ENCODE results near the gene ATE1. TPM values are rescaled to one million over a fixed set of nuclear protein-coding genes. Genes with fewer than 3 reads are reported as not detected.

Gene ATE1
- polyA plus RNA-seq, 2 of the 4 experiments (the other 2 are of a cell fraction) = 27.2 to 58.8 TPM

DNA sequence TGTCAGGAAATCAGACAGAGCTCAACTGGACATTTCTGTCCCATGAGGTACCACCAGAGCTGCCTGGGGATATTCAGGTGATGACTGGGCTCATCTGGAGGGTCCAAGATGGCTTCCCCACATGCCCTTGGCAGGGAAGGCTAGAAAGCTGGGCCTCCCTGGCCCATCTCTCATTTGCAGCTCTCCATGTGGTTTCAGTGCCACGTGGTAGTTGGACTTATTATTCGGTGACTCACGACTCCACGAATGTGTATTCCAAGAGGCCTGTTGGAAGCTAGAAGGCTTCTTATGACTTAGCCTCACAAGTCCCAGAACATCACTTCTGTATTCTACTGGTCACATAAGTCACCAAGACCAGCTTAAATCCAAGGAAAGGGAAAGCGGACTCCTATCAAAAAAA lies 24.4 kb upstream of the ATE1 start (continued):
- TF ChIP-seq, protein P1, sequence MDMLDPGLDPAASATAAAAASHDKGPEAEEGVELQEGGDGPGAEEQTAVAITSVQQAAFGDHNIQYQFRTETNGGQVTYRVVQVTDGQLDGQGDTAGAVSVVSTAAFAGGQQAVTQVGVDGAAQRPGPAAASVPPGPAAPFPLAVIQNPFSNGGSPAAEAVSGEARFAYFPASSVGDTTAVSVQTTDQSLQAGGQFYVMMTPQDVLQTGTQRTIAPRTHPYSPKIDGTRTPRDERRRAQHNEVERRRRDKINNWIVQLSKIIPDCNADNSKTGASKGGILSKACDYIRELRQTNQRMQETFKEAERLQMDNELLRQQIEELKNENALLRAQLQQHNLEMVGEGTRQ (IDR thresholded peaks at IDR 0.05) = no peak
- TF ChIP-seq CBX2 (IDR thresholded peaks at IDR 0.05; ENCODE audit: borderline replicate concordance, low read depth) (no peak), HOXB5 (CRISPR knock-in tag; IDR thresholded peaks at IDR 0.05) (no peak), POLR2A (IDR thresholded peaks at IDR 0.05; ENCODE audit: low read length) (no peak), RAD21 (conservative IDR thresholded peaks at IDR 0.05 in 1 of 2, IDR thresholded peaks at IDR 0.05 in 1 of 2) (no peak), FOSL2 (IDR thresholded peaks at IDR 0.05) (no peak), FOSL2 (CRISPR knock-in tag; IDR thresholded peaks at IDR 0.05) (no peak), BHLHE40 (IDR thresholded peaks at IDR 0.05; ENCODE audit: low read depth, low read length) (no peak), RFX5 (IDR thresholded peaks at IDR 0.05) (no peak), TP53 (CRISPR knock-in tag; IDR thresholded peaks at IDR 0.05) (no peak), MAX (IDR thresholded peaks at IDR 0.05) (no peak), FOXS1 (CRISPR knock-in tag; IDR thresholded peaks at IDR 0.05) (no peak)

GRCh38 chr10:121949451-121949850 lies 21.6 kb upstream of the ATE1 start:
- FAIRE-seq = no peak
- ATAC-seq = no peak
- no peaks in the 10 kb centered on the region for H3K9me3 ChIP-seq
- ChIA-PET POLR2A (no interaction called here), CTCF (interaction anchor here (0.6 to 1.4 kb wide), 2 partner anchors 12 to 163 kb away, joined by 3 to 4 read pairs; no protein-coding TSS in a partner anchor)
- no peak overlapping the region for H3K4me3 ChIP-seq
- no peak overlapping the region; the same call in 2 of the 3 replicates for H3K4me2 ChIP-seq
- 89% methylated on average over 3 of the region's 3 CpGs for WGBS (ENCODE audit: missing lambda C conversion rate)
- peaks cover 28% of the 10 kb centered on the region for H3K4me1 ChIP-seq
- no peak for DNase-seq (ENCODE audit: low read depth in 1 of 2, low spot score in 1 of 2)
- H3K27ac ChIP-seq = peak overlapping the region in 1 of 2 experiments; percentile 2; a peak in 1 of 6 replicates
- TF ChIP-seq HOXA7 (CRISPR knock-in tag; IDR thresholded peaks at IDR 0.05) (no peak), RNF2 (IDR thresholded peaks at IDR 0.05; ENCODE audit: borderline replicate concordance, low read depth) (no peak), FOSB (CRISPR knock-in tag; IDR thresholded peaks at IDR 0.05) (no peak), MAX (IDR thresholded peaks at IDR 0.05) (no peak)

- 9% methylated on average over 2 of the region's 2 CpGs for WGBS (ENCODE audit: missing lambda C conversion rate)
- POLR2A ChIA-PET = no interaction called here
These were observed 21.2 kb upstream of the ATE1 start for GRCh38 chr10:121949049-121949448.

DNA sequence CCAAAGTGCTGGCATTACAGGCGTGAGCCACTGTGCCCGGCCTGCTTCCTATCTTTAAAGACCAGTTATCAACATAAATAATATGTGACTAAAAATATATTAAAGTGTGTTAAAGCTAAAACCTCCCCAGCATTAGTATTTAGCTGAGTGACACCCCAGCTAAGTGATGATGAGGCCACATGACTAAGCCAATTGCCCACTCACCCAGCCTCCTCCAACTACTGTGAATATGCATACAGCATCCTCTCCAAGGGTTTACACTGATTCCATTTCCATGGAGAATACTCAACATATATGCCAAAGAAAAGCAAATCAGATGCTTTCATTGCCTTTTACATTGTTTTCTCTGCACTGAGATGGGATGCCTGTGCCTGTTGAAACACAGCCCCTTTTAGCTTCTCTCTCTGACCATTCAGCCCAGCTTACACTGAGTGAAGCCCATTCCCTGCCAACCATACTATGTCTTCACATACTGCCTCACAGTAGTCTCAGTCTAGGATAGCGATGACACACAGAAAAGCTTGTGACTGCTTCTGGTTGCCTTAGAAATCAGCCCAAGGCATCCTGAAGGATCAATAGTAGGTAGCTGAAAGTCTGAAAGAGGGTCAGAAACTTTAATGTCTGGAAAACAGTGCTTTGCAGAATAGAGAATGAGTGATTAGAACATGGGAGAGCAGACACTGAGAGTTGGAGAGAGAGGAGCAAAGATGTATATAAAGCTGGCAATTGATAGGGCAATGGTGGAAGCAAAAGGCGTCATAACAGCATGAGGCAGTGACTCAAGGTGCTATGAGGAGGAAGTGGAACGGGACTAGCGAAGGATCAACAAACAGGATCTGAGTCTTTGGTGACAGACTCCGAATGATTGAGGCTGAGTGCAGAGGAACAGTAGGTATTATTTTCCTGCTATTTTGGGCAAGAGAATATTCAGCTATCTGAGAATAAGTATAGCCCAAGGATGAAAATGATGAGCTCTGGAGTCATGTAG lies 19.8 kb upstream of the ATE1 start:
- no peak overlapping the region for H3K4me3 ChIP-seq
- TF ChIP-seq EHF (CRISPR knock-in tag; IDR thresholded peaks at IDR 0.05) = no peak
- TF ChIP-seq CHD4 (IDR thresholded peaks at IDR 0.05; ENCODE audit: borderline replicate concordance) = no peak
- TF ChIP-seq SREBF2 (IDR thresholded peaks at IDR 0.05) = no peak
- no peak for TF ChIP-seq RFX5 (IDR thresholded peaks at IDR 0.05)
- no peak for TF ChIP-seq RAD21 (conservative IDR thresholded peaks at IDR 0.05 in 1 of 2, IDR thresholded peaks at IDR 0.05 in 1 of 2)
- no peak for FAIRE-seq
- WGBS (ENCODE audit: missing lambda C conversion rate) = 57% methylated on average over 7 of the region's 7 CpGs
- H3K27ac ChIP-seq = peak overlapping the region; percentile 20 to 44; a peak in 3 of 6 replicates
- CTCF ChIA-PET = interaction anchor here (0.6 to 1.4 kb wide), 4 partner anchors 13 to 165 kb away, joined by 3 to 4 read pairs (median 3); no protein-coding TSS in a partner anchor
- POLR2A ChIA-PET = interaction anchor here (0.7 to 1.0 kb wide), 2 partner anchors 20 to 26 kb away, joined by 3 to 4 read pairs; partner anchors contain the start of gene ATE1
- H3K9me3 ChIP-seq = no peaks in the 10 kb centered on the region
- H3K4me2 ChIP-seq = peak overlapping the region; percentile 11; the same call in 1 of the 3 replicates
- DNase-seq (ENCODE audit: low read depth in 1 of 2, low spot score in 1 of 2) = peak in 1 of 2 experiments; percentile 59
- H3K4me1 ChIP-seq = peaks cover 44% of the 10 kb centered on the region
- peak; percentile 52 to 70; a peak in 4 of 6 replicates for ATAC-seq

More at GRCh38 chr10:121949049-121949448, 21.2 kb upstream of the ATE1 start:
- H3K4me3 ChIP-seq = no peak overlapping the region
- no peak for ATAC-seq
- H3K4me2 ChIP-seq = no peak overlapping the region; the same call in 2 of the 3 replicates
- H3K4me1 ChIP-seq = peaks cover 30% of the 10 kb centered on the region
- CTCF ChIA-PET = interaction anchor here (1.4 kb wide), 1 partner anchor 164 kb away, joined by 4 read pairs; no protein-coding TSS in a partner anchor
- DNase-seq (ENCODE audit: low read depth in 1 of 2, low spot score in 1 of 2) = no peak
- FAIRE-seq = no peak
- TF ChIP-seq FOSB (CRISPR knock-in tag; IDR thresholded peaks at IDR 0.05) (no peak), KDM5A (IDR thresholded peaks at IDR 0.05) (no peak), HEYL (CRISPR knock-in tag; IDR thresholded peaks at IDR 0.05) (no peak), KDM1A (IDR thresholded peaks at IDR 0.05; ENCODE audit: low read depth) (no peak), MAX (IDR thresholded peaks at IDR 0.05) (no peak), CHD4 (IDR thresholded peaks at IDR 0.05; ENCODE audit: borderline replicate concordance) (no peak)
- no peaks in the 10 kb centered on the region for H3K9me3 ChIP-seq
- peak overlapping the region in 1 of 2 experiments; percentile 2; a peak in 1 of 6 replicates for H3K27ac ChIP-seq

Measured in A549 (cell line).